ENCODE data around the gene KCNMB4. TPM values are rescaled to one million over a fixed set of nuclear protein-coding genes. Genes with fewer than 3 reads are reported as not detected.

KCNMB4 gene
- total and polyA plus RNA-seq, 2 of the 4 experiments (the other 2 are of a cell fraction): 0.90 to 1.1 TPM

GRCh38 chr12:70463997-70464396, 97.9 kb downstream of the KCNMB4 start:
- no peak overlapping the region for H4K91ac ChIP-seq (ENCODE audit: insufficient read depth, low read depth, low read length)
- intact Hi-C loops (cut with micrococcal nuclease): no loop called here
- H3K27me3 ChIP-seq (ENCODE audit: control insufficient read depth, insufficient read depth, low read length): no peaks in the 10 kb centered on the region
- no peaks in the 10 kb centered on the region for H3K9me3 ChIP-seq (ENCODE audit: control insufficient read depth, insufficient read depth, low read length)
- H3K23ac ChIP-seq (ENCODE audit: low read depth, low read length): no peak overlapping the region
- no peak overlapping the region for H2AK9ac ChIP-seq (replicated peaks; ENCODE audit: low read depth, low read length, poor library complexity)
- no peak overlapping the region for H2AFZ ChIP-seq (replicated peaks; ENCODE audit: low read length, poor library complexity)
- H3K27ac ChIP-seq (ENCODE audit: insufficient read depth, low read length): no peak overlapping the region
- H2BK5ac ChIP-seq (ENCODE audit: low read depth, low read length, poor library complexity, severe bottlenecking): no peak overlapping the region
- no peak overlapping the region for H2BK15ac ChIP-seq (ENCODE audit: low read depth, low read length)
- H3K4me2 ChIP-seq (ENCODE audit: low read depth, low read length): no peak overlapping the region
- dilution Hi-C loops (cut with HindIII; ENCODE audit: low sequenced_read_pairs, unreplicated experiment): no loop called here
- H3K36me3 ChIP-seq (ENCODE audit: control insufficient read depth, insufficient read depth, low read length): no peaks in the 10 kb centered on the region
- no TSS peak for BruUV-seq (replicated peaks)
- H3K14ac ChIP-seq (replicated peaks; ENCODE audit: low read depth, low read length): no peak overlapping the region
- H4K8ac ChIP-seq (ENCODE audit: low read depth in 2 of 2, low read length in 2 of 2): no peak overlapping the region
- no peaks in the 10 kb centered on the region for H4K20me1 ChIP-seq (ENCODE audit: insufficient read depth, low read length)
- ChIA-PET POLR2A (ENCODE audit: unreplicated experiment) (no interaction called here), CTCF (no interaction called here)
- no peak for TF ChIP-seq RCOR1 (IDR thresholded peaks at IDR 0.05; ENCODE audit: insufficient replicate concordance, low read length)
- TF ChIP-seq, protein P1, sequence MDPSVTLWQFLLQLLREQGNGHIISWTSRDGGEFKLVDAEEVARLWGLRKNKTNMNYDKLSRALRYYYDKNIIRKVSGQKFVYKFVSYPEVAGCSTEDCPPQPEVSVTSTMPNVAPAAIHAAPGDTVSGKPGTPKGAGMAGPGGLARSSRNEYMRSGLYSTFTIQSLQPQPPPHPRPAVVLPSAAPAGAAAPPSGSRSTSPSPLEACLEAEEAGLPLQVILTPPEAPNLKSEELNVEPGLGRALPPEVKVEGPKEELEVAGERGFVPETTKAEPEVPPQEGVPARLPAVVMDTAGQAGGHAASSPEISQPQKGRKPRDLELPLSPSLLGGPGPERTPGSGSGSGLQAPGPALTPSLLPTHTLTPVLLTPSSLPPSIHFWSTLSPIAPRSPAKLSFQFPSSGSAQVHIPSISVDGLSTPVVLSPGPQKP (IDR thresholded peaks at IDR 0.05; ENCODE audit: borderline replicate concordance, low read depth, low read length): no peak
- no peak for TF ChIP-seq BHLHE40 (IDR thresholded peaks at IDR 0.05; ENCODE audit: low read depth, low read length)
- TF ChIP-seq POLR2A (IDR thresholded peaks at IDR 0.05; ENCODE audit: low read depth, low read length): no peak
- no peak for TF ChIP-seq CEBPB (IDR thresholded peaks at IDR 0.05; ENCODE audit: low read depth, low read length)
- ATAC-seq (ENCODE audit: low read depth) (no peak), DNase-seq (no peak)
- WGBS, 2 experiments (ENCODE audit: extremely low coverage in 2 of 2, insufficient read length in 1 of 2): 68% methylated on average over 3 of the region's 4 CpGs; no CpG with 5 or more reads in 1 of the 2 experiments
- no peak overlapping the region for H2AK5ac ChIP-seq (ENCODE audit: low read depth, low read length)
- no peak overlapping the region for H3K4ac ChIP-seq (ENCODE audit: low read depth, low read length)
- H3K18ac ChIP-seq (ENCODE audit: low read depth, low read length): no peak overlapping the region
- no peak overlapping the region for H2BK120ac ChIP-seq (ENCODE audit: low read depth, low read length)
- H3K4me1 ChIP-seq (ENCODE audit: control insufficient read depth, insufficient read depth, low read length): no peaks in the 10 kb centered on the region
- no peak overlapping the region for H3K4me3 ChIP-seq (ENCODE audit: insufficient read depth, low read depth, low read length)
- no peak overlapping the region for H4K5ac ChIP-seq (ENCODE audit: low read depth, low read length)
- no peak overlapping the region for H2BK20ac ChIP-seq (ENCODE audit: low read depth, low read length)
- no peaks in the 10 kb centered on the region for H3K9me1 ChIP-seq (ENCODE audit: insufficient read depth, low read length)
- H3K9ac ChIP-seq (ENCODE audit: low read depth, low read length): no peak overlapping the region
- no peaks in the 10 kb centered on the region for H3K79me1 ChIP-seq (ENCODE audit: low read depth in 1 of 2, low read length in 2 of 2)
- in situ Hi-C loops (cut with MboI; ENCODE audit: low sequenced_read_pairs): no loop called here
- no peak overlapping the region for H3K56ac ChIP-seq (ENCODE audit: extremely low read depth, insufficient read depth, low read length)
